HG03066 (cell line): Measurements from ENCODE around the gene SRCAP.
"Not testable (repeated sequence)": the region's sequence is repeated elsewhere in the genome, so short reads cannot be mapped to it uniquely, and the experiment has no call there.

Source experiments
- ATAC-seq: cut with Tn5 transposase; IDR thresholded peaks from one replicate; pipeline ENCODE4 v1.9.1; 2021; ENCODE audit warnings: low read depth; ENCODE audit not compliant: unreplicated experiment

Gene SRCAP

DNA sequence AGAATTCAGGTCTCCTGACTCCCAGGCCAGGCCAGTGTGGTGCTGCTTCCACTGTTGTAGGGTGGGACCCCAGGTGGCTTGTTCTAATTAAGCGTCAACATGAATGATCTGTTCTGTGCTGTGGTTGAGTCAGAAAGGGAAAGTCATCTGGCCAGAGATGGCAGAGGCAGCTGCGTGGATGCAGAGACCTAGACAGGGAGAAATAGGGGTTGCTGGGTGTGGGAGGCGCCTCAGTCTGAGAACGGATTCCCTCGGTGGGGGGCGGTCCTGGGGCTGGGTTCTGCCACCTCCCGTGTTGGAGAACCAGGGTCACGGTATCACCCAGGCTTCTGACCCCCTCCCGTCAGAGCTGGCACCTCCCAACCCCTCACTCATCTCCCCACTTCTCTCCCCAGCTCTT is 35.2 kb upstream of the SRCAP start:
- ATAC-seq, result no peak

- ATAC-seq, result no peak
These were observed 34.3 kb upstream of the SRCAP start for GRCh38 chr16:30664616-30665109.

DNA sequence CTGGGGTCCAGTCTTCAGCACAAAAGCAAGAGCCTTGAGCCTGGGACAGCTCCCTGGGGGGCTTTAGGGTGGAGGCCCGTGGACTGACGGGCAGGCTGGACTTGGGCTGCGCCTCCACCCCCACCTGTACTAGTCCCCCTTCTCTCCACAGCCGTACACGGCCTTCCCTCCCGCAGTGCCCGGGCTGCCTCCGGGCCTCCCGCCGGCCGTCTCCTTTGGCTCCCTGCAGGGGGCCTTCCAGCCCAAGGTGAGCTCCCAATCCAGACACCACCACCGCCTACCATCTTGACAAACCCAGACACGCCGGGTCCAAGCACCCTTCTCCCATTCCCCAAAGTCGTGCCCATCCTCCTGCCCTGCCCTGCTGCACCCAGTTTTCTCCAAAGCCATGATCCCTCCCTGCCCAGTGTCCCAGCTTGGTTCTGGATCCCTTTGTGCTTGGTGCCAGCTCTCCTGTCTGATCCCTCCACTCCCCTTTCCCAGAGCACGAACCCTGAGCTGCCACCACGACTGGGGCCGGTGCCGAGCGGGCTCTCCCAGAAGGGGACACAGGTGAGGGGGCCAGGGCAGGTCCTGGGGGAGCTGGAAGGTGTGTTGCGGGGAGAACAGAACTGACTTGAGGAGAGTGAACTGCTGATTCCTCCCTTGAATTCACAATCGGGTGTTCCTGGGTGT is 33.7 kb upstream of the SRCAP start:
- no peak for ATAC-seq

- no peak for ATAC-seq
These were observed 33.2 kb upstream of the SRCAP start for GRCh38 chr16:30665830-30666190.

- ATAC-seq, result no peak
These were observed 32.3 kb upstream of the SRCAP start for GRCh38 chr16:30666681-30667080.

GRCh38 chr16:30667361-30667905 is 31.5 kb upstream of the SRCAP start:
- ATAC-seq, result no peak

- ATAC-seq, result no peak
These were observed 30.6 kb upstream of the SRCAP start for GRCh38 chr16:30668393-30668792.

DNA sequence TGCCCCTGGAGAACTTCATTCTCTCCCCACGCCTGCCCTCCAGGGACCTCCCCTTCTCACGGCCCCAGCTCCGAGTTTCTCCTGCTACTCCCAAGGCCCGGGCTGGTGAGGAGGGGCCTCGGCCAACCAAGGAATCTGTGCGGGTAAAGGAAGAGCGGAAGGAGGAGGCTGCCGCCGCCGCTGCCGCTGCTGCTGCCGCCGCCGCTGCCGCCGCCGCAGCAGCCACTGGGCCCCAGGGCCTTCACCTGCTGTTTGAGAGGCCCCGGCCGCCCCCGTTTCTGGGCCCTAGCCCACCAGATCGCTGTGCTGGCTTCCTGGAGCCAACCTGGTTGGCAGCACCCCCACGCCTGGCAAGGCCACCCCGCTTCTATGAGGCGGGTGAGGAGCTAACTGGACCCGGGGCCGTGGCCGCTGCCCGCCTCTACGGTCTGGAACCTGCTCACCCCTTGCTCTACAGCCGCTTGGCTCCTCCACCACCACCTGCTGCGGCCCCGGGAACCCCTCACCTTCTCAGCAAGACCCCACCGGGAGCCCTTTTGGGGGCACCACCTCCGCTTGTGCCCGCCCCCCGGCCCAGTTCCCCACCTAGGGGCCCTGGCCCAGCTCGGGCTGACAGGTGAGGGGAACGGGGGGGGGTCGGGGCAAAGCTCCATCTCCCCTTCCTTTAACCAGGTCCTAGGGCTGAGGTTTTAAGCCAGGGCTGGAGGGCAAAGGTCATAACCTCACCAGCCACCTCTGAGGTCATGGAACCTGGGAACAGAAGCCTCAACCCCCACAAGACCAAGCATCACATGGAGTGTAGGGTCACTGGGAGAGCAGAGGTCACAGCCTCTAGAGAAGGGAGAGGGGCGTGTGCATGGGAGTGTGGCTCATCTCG is 29.7 kb upstream of the SRCAP start:
- ATAC-seq, result no peak

DNA sequence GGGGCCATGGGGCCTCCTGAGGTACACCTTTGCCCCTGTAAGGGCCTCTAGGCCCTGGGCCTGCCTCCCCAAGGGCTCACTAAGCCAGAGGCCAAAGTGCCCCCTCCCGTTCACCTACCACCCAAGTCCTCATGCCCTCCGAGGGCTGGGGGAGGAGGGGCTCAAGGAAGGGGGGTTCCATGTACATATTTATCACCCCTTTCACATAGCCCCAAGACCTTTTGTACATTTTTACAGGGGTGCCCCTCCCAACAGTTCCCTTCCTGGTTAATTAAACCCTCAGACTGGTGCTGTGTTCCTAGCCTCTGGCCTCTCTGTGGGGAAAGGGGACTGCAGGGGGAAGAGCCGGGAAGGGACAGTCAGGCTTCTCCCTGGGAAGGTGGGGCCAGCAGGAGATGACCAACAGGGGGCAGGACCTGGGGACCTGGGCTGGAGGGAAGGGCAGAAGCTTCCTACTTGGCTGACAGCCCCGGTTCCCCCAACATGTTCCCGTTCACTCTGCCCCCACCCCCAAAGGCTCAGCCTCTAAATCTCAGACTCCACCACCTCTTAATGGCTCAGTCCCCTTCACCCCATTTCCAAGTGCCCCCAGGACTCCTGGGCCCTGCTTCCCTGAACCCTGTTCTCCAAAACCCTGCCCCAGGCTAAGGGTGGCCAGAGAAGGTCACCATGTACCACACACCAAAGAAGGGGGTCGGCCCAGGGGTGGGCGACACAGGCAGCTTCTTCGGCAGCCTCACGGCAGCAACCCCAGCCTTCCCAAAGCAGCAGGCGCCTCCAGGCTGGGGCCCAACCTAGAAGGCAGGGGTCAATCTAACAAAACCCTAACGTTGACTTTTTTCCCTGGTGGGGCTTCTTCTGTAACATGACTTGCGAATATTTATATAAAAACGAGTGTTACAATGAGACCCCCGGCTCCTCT is 28.8 kb upstream of the SRCAP start:
- ATAC-seq, result no peak

DNA sequence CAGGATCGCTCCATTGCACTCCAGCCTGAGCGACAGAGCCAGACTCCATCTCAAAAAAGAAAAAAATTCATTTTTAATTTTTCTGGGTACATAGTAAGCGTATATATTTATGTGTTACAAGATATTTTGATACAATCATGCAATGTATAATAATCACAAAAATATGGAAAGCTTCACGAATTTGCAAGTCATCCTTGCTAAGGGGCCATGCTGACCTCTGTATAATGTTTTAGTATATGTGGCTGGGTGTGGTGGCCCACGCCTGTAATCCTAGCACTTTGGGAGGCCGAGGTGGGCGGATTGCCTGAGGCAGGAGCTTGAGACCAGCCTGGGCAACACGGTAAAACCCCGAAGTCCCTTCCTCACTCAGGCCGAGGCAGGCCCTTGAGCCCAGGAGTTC is 23.8 kb upstream of the SRCAP start:
- no peak for ATAC-seq

DNA sequence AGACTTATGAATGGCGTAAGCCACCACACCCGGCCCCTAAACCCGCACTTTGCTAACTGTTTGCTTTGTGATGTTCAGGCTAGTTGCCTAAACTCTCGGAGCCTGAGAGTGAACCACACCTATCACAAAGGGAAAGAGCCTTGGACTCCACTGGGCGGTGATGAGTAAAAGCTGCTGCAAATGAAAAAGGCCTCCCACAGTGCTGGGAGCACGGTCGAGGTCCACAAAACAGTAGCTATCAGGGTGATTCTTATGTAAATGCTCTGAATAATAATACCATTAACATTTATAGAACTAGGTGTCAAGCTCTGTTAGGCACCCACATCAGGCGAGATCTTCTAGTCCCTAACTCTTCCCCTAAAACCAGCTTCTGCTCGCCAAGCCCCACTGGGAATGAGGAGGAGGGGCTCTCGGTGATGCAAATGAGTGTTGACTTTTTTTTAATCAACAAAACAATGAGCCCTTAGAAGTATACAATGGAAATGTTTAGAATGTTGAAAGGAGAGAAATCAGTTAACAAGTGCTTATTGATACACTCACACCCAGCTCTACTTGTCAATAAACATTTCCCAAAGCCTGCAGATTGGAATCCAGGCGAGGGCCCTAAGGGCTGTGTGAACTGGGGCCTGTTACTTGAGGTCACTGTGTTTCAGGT is 20.9 kb upstream of the SRCAP start:
- no peak for ATAC-seq

- no peak for ATAC-seq
These were observed 20.4 kb upstream of the SRCAP start for GRCh38 chr16:30678586-30678970.

GRCh38 chr16:30680326-30680725 is 18.6 kb upstream of the SRCAP start:
- ATAC-seq, result no peak

- no peak for ATAC-seq
These were observed 10.3 kb upstream of the SRCAP start for GRCh38 chr16:30688701-30689100.

- no peak for ATAC-seq
These were observed 7.1 kb upstream of the SRCAP start for GRCh38 chr16:30691907-30692306.

GRCh38 chr16:30692396-30693064 is 6.4 kb upstream of the SRCAP start:
- ATAC-seq, result no peak

GRCh38 chr16:30694926-30695693 is 3.9 kb upstream of the SRCAP start:
- ATAC-seq, result no peak

DNA sequence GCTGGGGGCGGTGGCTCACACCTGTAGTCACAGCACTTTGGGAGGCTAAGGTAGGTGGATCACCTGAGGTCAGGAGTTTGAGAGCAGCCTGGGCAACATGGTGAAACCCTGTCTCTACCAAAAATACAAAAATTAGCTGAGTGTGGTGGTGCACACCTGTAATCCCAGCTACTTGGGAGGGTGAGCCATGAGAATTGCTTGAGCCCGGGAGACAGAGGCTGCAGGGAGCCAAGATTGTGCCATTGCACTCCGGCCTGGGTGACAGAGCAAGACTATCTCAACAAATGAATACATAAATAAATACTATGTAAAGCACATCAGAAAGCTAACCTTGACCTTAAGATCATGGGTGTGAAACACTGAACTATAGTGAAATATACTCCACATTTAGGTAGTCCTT is 2.3 kb upstream of the SRCAP start:
- ATAC-seq, result not testable (repeated sequence)
